Placental pericyte (primary cell): ENCODE measurements around the gene SLC38A9. TPM values are rescaled to one million over a fixed set of nuclear protein-coding genes. Genes with fewer than 3 reads are reported as not detected.

ENCODE experiments used
- small RNA-seq: library from RNA; depleted of rRNA; stranded (forward); fragments of <200 nt; gene quantifications from one replicate; pipeline ENCODE3, GENCODE V24; 2012; ENCODE audit warnings: low replicate concordance
- total RNA-seq: library from RNA; depleted of rRNA; stranded (reverse); fragments of >200 nt; gene quantifications from 2 replicates; pipeline ENCODE4 v1.2.3, GENCODE V29; 2012

SLC38A9 gene
- total RNA-seq = 57.7 and 88.2 TPM in 2 replicates

DNA sequence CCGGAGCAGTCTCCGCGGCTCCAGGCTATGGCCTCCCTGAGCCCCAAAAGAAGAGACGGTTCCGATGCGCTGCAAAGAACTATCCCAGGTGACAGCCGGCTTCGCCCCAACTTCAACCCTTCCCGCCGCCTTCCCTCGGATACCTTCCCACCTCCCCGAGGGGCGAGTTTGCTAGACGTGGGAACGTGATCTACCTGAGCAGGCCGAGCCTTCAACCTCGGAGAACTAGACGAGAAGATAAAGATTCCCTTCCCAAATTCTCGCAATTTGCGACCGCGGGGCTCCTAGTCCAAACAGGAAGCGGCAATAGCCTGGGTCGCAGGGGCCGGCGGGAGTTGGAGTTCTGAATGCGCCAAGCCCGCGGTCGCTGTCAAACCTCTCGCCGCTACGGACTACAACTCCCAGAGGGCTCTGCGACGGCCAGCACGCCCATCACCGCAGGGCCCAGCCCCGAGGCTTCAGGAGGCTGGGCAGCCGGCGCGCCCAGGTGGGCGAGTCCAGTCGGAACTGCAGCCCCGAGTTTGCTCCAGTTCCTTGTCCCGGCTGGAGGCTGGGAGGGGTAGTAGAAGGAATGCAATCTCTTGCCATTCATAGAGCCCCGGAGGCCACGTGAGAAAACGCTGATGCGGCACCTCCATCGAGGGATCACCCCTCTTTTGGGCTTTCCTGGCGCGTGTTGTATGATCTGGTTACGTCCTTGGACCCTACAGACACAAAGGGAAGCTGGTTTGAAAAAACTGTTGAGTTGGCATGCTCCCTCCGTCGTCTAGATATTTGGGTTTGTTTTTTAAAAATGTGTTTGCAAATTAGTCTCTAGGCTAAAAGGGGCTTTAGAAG, at the start of gene SLC38A9:
TSS of gene SLC38A9 (minus strand) at position 302 of the 837 bp plus-strand sequence. CDS start 14,366 bp downstream, outside the sequence.

DNA sequence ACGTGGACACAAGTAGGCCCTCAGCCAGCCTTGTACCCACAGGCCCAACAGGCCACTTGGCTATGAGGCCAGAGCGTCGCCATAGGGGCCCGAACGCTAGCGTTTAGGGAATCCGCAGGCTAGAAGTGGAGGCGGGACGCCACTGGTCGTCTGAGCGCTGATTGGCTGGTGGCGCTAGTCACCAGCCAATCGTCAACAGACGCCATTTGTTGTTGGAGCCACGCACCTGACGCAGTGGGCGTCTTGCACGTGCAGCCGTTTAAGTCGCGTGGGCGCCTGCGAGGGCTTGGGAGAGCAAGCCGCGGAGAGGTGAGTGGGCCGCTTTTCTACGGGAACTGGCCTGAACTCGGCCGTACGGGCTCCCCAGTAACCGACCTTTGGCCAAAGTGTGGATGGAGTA, 25.7 kb upstream of the SLC38A9 start, which contains the start of gene DDX4:
TSS of gene DDX4 (plus strand) at position 269 of the 400 bp plus-strand sequence. CDS start 903 bp downstream, outside the sequence.

Small RNA genes within 50 kb of the gene (small RNA-seq; reads per million reads assigned to genes)
- gene AC016632.1 = not detected

Other genes with a start within 250 kb of the SLC38A9 start
- 40.8 and 57.6 TPM in 2 replicates for gene PLPP1, start 177.4 kb downstream of the SLC38A9 start, total RNA-seq
- gene DDX4, start 25.7 kb upstream of the SLC38A9 start, total RNA-seq = not detected in 2 replicates
- gene IL31RA, start 139.0 kb upstream of the SLC38A9 start, total RNA-seq = 2.0 and 7.6 TPM in 2 replicates